Heart left ventricle (tissue), 16 donors: ENCODE measurements around the gene USP6. TPM values are rescaled to one million over a fixed set of nuclear protein-coding genes. Genes with fewer than 3 reads are reported as not detected.
A peak's percentile ranks its signal among the peaks of the same experiment; 100 is the strongest.

Source experiments
- ATAC-seq, 4 donors: fragments of 200-7000 bp; cut with Tn5 transposase; one replicate each; pipeline ENCODE4 v1.9.1; 2020 to 2022; ENCODE audit warnings: moderate library complexity in 4 of 4, mild to moderate bottlenecking in 3 of 4, moderate number of reproducible peaks in 1 of 4
- DNase-seq, 5 donors: peaks; one replicate each; pipeline ENCODE4 v3.0.0-alpha.2; 2020
- H3K27ac ChIP-seq, 12 donors: fragments of 200-600 bp; sonication (generic) in 4 of 12; one replicate each; pipeline versions ENCODE4 v1.5.0 to v1.8.0; 2016 to 2022; ENCODE audit warnings: mild to moderate bottlenecking in 2 of 12
- H3K27me3 ChIP-seq, 9 donors: fragments of 200-600 bp; sonication (generic) in 2 of 9; one replicate each; pipeline versions ENCODE4 v1.5.1 to v1.8.0; 2016 to 2022; ENCODE audit warnings: mild to moderate bottlenecking in 3 of 9
- H3K36me3 ChIP-seq, 9 donors: fragments of 200-600 bp; sonication (generic) in 2 of 9; one replicate each; pipeline versions ENCODE4 v1.5.0 to v1.8.0; 2018 to 2022; ENCODE audit warnings: mild to moderate bottlenecking in 2 of 9
- H3K4me1 ChIP-seq, 12 donors: fragments of 200-600 bp; sonication (generic) in 4 of 12; one replicate each; pipeline versions ENCODE4 v1.5.0 to v1.8.0; 2016 to 2022; ENCODE audit warnings: mild to moderate bottlenecking in 3 of 12
- H3K4me3 ChIP-seq, 12 donors: fragments of 200-600 bp; sonication (generic) in 4 of 12; one replicate each; pipeline versions ENCODE4 v1.5.0 to v1.8.0; 2017 to 2022; ENCODE audit warnings: mild to moderate bottlenecking in 9 of 12, moderate library complexity in 4 of 12
- H3K9me3 ChIP-seq, 12 donors: fragments of 200-600 bp; sonication (generic) in 4 of 12; one replicate each; pipeline versions ENCODE4 v1.5.0 to v1.8.0; 2016 to 2022; ENCODE audit warnings: mild to moderate bottlenecking in 1 of 12
- POLR2A ChIP-seq, 2 donors: fragments of 450-650 bp; IDR thresholded peaks; one replicate each; pipeline ENCODE4 v1.6.1; 2017; ENCODE audit warnings: antibody characterized with exemption in 2 of 2, mild to moderate bottlenecking in 2 of 2, moderate library complexity in 2 of 2
- WGBS, 4 donors: extraction: QIAGEN DNeasy Blood & Tissue Kit in 2 of 4; methylation state at CpG; one replicate each; pipeline versions ENCODE4 v1.1.5 to v1.1.7; 2013 to 2018; 5-methylcytosine and 5-hydroxymethylcytosine counted together
- intact Hi-C, 10 donors: fragments of 100-400 bp; cut with DNase I; formaldehyde crosslinking; loops; one replicate each; pipeline versions ENCODE4 v1.11.1 to v1.14.2; 2022
- polyA plus RNA-seq, 2 donors: library from polyadenylated mRNA; stranded (reverse); fragments of 200-250 nt; gene quantifications; one replicate each; pipeline ENCODE4 v1.2.3, GENCODE V29; 2013
- total RNA-seq, 9 donors: library from RNA; depleted of rRNA in 2 of 9; stranded (reverse); fragments of >200 nt in 2 of 9; fragmentation: NEBNext Ultra II Directional in 3 of 9; extraction: Animal tissue kit (Norgen Biotek cat#: 25700) in 3 of 9; gene quantifications; one replicate each; pipeline versions ENCODE4 v1.1.0 to v1.2.4, GENCODE V29; 2016 to 2023
- TF ChIP-seq, protein P1 (sequence below), 12 donors: fragments of 200-600 bp; sonication (generic) in 4 of 12; IDR thresholded peaks; one replicate each; pipeline versions ENCODE4 v1.5.0 to v1.8.0; 2018 to 2022; ENCODE audit warnings: antibody characterized with exemption in 12 of 12, mild to moderate bottlenecking in 5 of 12
- donor health status: ischemic (EF 13 %, LVEDD 7.1; RV severe dilation, severe dysfunction).
- donor health status: healthy with polysubstance abuse.
- donor health status: DM: no; HTN: yes; CAD: no.
- donor health status: DM: no; HTN: no; CAD: no.
- donor health status: ischemic (EF 25% LVEDD 6.9; RV normal size, moderate dysfunction).
- donor health status: ischemic (EF 25% LVEDD 5.7; RV mildly dilated, moderate dysfunction).
- donor health status: healthy.
- donor health status: DM: yes; HTN: yes; CAD: no.
- donor health status: ischemic (EF 35%, LVEDD 5.7; RV mildly dilated, moderate dysfunction).
- donor health status: nonischemic (EF 11% LVEDD 7.7; RV severe dilation, severe dysfunction).
- donor health status: DM: yes; HTN: yes; CAD: no.
- donor health status: PGD.
- donor health status: ischemic (EF 29% LVEDD 5.4; RV normal size, mild dysfunction).
- donor health status: nonischemic (EF 23%, LVEDD 6.1; RV moderate dilation, normal function).

USP6 gene
- total and polyA plus RNA-seq, 11 donors = 0.01 to 1.6 (median 0.07) TPM; not detected in 2

DNA sequence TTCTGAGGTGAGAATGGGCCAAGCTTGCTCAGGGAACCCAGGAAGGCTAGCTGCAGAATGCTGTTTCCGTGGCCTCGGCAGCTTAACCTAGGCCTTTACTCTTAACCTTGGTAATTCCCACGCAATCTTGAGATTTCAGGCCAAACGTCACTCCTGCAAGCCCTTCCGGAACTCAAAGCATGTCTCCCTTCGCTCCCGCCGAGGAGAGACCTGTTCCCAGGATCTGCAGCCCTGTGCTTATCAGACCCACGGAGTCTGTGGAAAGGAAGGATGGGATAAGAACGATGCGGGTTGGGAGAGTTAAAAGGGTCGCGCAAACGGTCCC is 38.1 kb upstream of the USP6 start:
- WGBS, 4 donors = 12 to 29% (median 15%) methylated on average over 14 of the region's 14 CpGs
- DNase-seq = no peak
- H3K9me3 ChIP-seq = peaks cover 0 to 9% (median 0%) of the 10 kb centered on the region in 12 donors

DNA sequence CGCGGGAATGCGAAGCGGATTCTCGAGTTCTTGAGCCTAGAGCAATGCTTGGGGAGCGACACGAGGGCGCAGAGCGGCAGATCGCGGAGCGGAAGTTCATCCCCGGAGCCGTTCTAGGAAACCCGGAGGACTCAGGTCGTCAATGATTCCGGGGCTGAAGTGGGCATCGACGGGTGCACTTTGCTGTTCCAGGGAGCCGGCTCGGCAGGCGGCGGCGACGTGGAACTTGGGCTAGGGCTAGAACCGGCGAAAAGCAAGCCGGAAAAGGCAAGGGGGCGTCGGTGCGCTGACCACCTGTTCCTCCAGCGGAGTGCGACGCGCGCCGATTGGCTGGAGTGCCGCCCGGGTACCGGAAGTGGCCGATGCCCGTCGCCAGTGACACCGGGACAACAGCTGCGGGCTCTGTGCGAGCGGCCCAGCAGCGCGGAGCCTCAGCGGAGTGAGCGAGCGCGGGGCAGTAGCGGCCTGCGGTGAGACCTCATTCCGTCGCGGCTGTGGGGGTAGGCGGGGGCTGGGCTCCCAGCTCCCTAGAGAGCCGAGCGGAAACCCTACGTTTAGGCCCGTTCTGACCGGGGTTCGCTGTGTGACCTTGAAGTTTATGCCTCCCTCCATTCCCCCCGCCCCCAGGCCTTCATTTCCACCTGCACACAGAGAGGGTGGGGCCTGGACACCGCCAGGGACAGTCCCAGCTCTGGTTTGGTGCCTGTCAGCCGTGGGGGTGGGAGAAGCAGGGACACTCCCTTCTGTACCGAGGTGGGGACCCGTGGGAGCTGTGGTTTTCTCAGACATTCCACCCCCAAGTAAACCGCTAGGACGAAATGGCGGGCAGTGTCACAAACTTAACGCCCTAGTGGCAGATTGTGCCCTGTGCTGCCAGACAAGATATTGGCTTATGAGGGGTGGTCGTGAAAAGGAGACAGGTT is 37.5 kb upstream of the USP6 start, which contains the start of gene ZFP3:
TSS of gene ZFP3 (plus strand) at position 362 of the 923 bp plus-strand sequence. CDS start 13,038 bp downstream, outside the sequence.
- DNase-seq (peak; percentile 87 to 94 (median 90)), ATAC-seq (peak; percentile 88 to 97 (median 97))
- intact Hi-C loops = loop anchor here in 1 of 10 donors (5.0 kb wide), 1 partner anchor 34 kb away; the partner anchor contains the start of gene ZNF232
- peak within 1 kb of the TSS; percentile 66 to 94 (median 82) for H3K4me3 ChIP-seq
- peaks cover 0 to 15% (median 0%) of the 10 kb centered on the region in 12 donors for H3K9me3 ChIP-seq
- H3K4me1 ChIP-seq = peaks cover 0 to 27% (median 11%) of the 10 kb centered on the region in 12 donors
- no peaks in the 10 kb centered on the region for H3K27me3 ChIP-seq
- peak in 1 of 2 donors; percentile 63 for TF ChIP-seq POLR2A (IDR thresholded peaks at IDR 0.05)
- TF ChIP-seq, protein P1, sequence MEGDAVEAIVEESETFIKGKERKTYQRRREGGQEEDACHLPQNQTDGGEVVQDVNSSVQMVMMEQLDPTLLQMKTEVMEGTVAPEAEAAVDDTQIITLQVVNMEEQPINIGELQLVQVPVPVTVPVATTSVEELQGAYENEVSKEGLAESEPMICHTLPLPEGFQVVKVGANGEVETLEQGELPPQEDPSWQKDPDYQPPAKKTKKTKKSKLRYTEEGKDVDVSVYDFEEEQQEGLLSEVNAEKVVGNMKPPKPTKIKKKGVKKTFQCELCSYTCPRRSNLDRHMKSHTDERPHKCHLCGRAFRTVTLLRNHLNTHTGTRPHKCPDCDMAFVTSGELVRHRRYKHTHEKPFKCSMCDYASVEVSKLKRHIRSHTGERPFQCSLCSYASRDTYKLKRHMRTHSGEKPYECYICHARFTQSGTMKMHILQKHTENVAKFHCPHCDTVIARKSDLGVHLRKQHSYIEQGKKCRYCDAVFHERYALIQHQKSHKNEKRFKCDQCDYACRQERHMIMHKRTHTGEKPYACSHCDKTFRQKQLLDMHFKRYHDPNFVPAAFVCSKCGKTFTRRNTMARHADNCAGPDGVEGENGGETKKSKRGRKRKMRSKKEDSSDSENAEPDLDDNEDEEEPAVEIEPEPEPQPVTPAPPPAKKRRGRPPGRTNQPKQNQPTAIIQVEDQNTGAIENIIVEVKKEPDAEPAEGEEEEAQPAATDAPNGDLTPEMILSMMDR (IDR thresholded peaks at IDR 0.05) = peak in 3 of 12 donors; percentile 10 to 33 (median 10)
- peaks cover 0 to 6% (median 0%) of the 10 kb centered on the region in 9 donors for H3K36me3 ChIP-seq
- WGBS, 4 donors = 0% methylated on average over 39 to 75 of the region's 75 CpGs
- peak within 1 kb of the TSS; percentile 68 to 93 (median 88) for H3K27ac ChIP-seq

More for the DNA sequence above, 38.1 kb upstream of the USP6 start:
- no peak for TF ChIP-seq POLR2A (IDR thresholded peaks at IDR 0.05)
- TF ChIP-seq, protein P1 (IDR thresholded peaks at IDR 0.05) = no peak
- Histone ChIP-seq H3K27me3 (no peaks in the 10 kb centered on the region), H3K36me3 (peaks cover 0 to 6% (median 0%) of the 10 kb centered on the region in 9 donors), H3K27ac (peak overlapping the region; percentile 3 to 93 (median 88)), H3K4me1 (peaks cover 0 to 27% (median 11%) of the 10 kb centered on the region in 12 donors), H3K4me3 (peak overlapping the region; percentile 66 to 94 (median 82))
- peak; percentile 19 to 35 (median 30) for ATAC-seq
- intact Hi-C loops = loop anchor here in 1 of 10 donors (5.0 kb wide), 1 partner anchor 35 kb away; the partner anchor contains the start of gene ZNF232

DNA sequence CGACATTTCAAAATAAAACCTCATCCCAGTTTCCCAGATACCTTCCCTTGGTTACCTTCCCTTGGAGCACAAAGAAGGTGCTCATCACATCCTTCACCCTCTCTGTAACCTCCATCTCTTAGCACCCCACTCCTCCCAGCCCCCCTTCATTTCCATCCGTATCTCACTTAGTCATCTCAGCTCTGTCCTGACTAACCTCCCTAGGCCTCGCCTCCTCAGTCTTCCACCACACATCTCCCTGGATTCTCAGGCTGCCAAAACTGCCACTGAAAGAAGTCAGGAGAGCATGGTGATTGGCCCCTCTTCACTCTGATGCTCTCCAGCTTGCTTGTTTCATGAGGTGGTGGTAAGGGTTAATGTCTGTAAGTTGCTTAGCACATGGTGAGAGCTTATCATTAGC is 35.2 kb upstream of the USP6 start:
- Histone ChIP-seq H3K9me3 (peaks cover 0 to 34% (median 3%) of the 10 kb centered on the region in 12 donors), H3K4me3 (no peak overlapping the region), H3K27ac (no peak overlapping the region), H3K36me3 (peaks cover 0 to 16% (median 0%) of the 10 kb centered on the region in 9 donors), H3K4me1 (peaks cover 0 to 27% (median 11%) of the 10 kb centered on the region in 12 donors), H3K27me3 (no peaks in the 10 kb centered on the region)
- DNase-seq = no peak
- TF ChIP-seq, protein P1 (IDR thresholded peaks at IDR 0.05) = no peak
- no peak for TF ChIP-seq POLR2A (IDR thresholded peaks at IDR 0.05)
- 80 to 87% (median 83%) methylated on average over 3 of the region's 3 CpGs for WGBS, 4 donors
- ATAC-seq = no peak
- intact Hi-C loops = no loop called here
